DND-41 (cell line): ENCODE measurements around the gene UST.
"Not testable (repeated sequence)": the region's sequence is repeated elsewhere in the genome, so short reads cannot be mapped to it uniquely, and the experiment has no call there.

Experiments
- ATAC-seq: fragments of 200-7000 bp; cut with Tn5 transposase; 3 replicates; pipeline ENCODE4 v1.9.1; 2021; ENCODE audit warnings: low read depth; ENCODE audit not compliant: insufficient read depth
- DNase-seq: peaks from one replicate; pipeline ENCODE4 v3.0.0-alpha.2; 2020
- H2AFZ ChIP-seq: 2 replicates; pipeline ENCODE4 v1.6.0; 2012; ENCODE audit warnings: low read depth, low read length
- H3K27ac ChIP-seq: 2 replicates; pipeline ENCODE4 v1.5.1; 2012; ENCODE audit warnings: low read length, inconsistent platforms
- H3K27me3 ChIP-seq: fragments of 200-600 bp; sonication (generic); 2 replicates; pipeline ENCODE4 v1.6.0; 2012; ENCODE audit warnings: low read length, mild to moderate bottlenecking, inconsistent platforms; ENCODE audit not compliant: insufficient read depth, poor library complexity
- H3K36me3 ChIP-seq: 2 replicates; pipeline ENCODE4 v1.5.1; 2012; ENCODE audit warnings: low read length, inconsistent platforms; ENCODE audit not compliant: insufficient read depth
- H3K4me1 ChIP-seq: 2 replicates; pipeline ENCODE4 v1.5.1; 2012; ENCODE audit warnings: mild to moderate bottlenecking, low read length; ENCODE audit not compliant: insufficient read depth
- H3K4me2 ChIP-seq: 2 replicates; pipeline ENCODE4 v1.6.0; 2012; ENCODE audit warnings: mild to moderate bottlenecking, moderate library complexity, low read length, inconsistent platforms; ENCODE audit not compliant: insufficient read depth
- H3K4me3 ChIP-seq, 2 experiments: fragments of 200-600 bp in 1 of 2; shearing (Covaris generic) in 1 of 2; 2 replicates each; pipeline ENCODE4 v1.5.1; 2012 to 2016; ENCODE audit warnings: inconsistent platforms in 2 of 2, low read length in 2 of 2, mild to moderate bottlenecking in 2 of 2, low read depth in 1 of 2, moderate library complexity in 1 of 2
- H3K79me2 ChIP-seq: 2 replicates; pipeline ENCODE4 v1.6.0; 2012; ENCODE audit warnings: low read length, inconsistent platforms; ENCODE audit not compliant: insufficient read depth
- H3K9ac ChIP-seq: 2 replicates; pipeline ENCODE4 v1.6.0; 2012; ENCODE audit warnings: low read depth, mild to moderate bottlenecking, inconsistent platforms, low read length, moderate library complexity
- H3K9me3 ChIP-seq: 2 replicates; pipeline ENCODE4 v1.5.1; 2012; ENCODE audit warnings: low read length, moderate library complexity, mild to moderate bottlenecking, inconsistent platforms; ENCODE audit not compliant: insufficient read depth, severe bottlenecking
- H4K20me1 ChIP-seq: 2 replicates; pipeline ENCODE4 v1.6.0; 2012; ENCODE audit warnings: low read length; ENCODE audit not compliant: insufficient read depth
- EZH2 ChIP-seq: IDR thresholded peaks from 3 replicates; pipeline ENCODE4 v1.6.1; 2012; ENCODE audit warnings: borderline replicate concordance, low read depth, mild to moderate bottlenecking, moderate library complexity, low read length, inconsistent platforms; ENCODE audit not compliant: severe bottlenecking
- TF ChIP-seq, protein P1 (sequence below): IDR thresholded peaks from 2 replicates; pipeline ENCODE4 v1.5.1; 2012; ENCODE audit warnings: borderline replicate concordance, low read length, moderate library complexity, mild to moderate bottlenecking; ENCODE audit not compliant: poor library complexity, severe bottlenecking; ENCODE audit errors: extremely low read depth

UST gene

DNA sequence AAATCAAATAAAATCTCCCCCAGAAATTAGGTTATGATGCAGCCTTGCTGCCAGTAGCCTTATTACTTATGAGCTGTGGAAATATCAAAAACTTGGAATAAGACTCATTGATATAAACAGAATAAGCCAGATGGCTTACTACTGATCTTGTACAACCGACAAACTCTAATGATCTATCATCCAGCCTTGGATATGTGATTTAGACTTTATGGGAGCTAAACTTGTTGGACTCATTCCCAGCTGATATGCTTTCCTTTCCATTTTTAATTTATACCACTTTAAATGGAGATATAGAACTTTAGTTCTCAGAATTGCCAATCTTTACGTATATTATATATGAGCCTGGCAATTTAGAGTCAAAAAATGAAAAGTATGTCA lies 5.0 kb downstream of the UST start:
- peaks cover 8% of the 10 kb centered on the region for H3K79me2 ChIP-seq
- DNase-seq = no peak
- H3K4me1 ChIP-seq = peaks cover 23% of the 10 kb centered on the region
- no peak overlapping the region for H3K9ac ChIP-seq
- no peak overlapping the region for H3K4me2 ChIP-seq
- peaks cover 11% of the 10 kb centered on the region for H3K27me3 ChIP-seq
- no peaks in the 10 kb centered on the region for H3K36me3 ChIP-seq
- H3K9me3 ChIP-seq = no peaks in the 10 kb centered on the region
- H3K4me3 ChIP-seq = no peak overlapping the region
- H3K27ac ChIP-seq = no peak overlapping the region
- H2AFZ ChIP-seq = no peak overlapping the region
- no peak for ATAC-seq
- TF ChIP-seq, protein P1, sequence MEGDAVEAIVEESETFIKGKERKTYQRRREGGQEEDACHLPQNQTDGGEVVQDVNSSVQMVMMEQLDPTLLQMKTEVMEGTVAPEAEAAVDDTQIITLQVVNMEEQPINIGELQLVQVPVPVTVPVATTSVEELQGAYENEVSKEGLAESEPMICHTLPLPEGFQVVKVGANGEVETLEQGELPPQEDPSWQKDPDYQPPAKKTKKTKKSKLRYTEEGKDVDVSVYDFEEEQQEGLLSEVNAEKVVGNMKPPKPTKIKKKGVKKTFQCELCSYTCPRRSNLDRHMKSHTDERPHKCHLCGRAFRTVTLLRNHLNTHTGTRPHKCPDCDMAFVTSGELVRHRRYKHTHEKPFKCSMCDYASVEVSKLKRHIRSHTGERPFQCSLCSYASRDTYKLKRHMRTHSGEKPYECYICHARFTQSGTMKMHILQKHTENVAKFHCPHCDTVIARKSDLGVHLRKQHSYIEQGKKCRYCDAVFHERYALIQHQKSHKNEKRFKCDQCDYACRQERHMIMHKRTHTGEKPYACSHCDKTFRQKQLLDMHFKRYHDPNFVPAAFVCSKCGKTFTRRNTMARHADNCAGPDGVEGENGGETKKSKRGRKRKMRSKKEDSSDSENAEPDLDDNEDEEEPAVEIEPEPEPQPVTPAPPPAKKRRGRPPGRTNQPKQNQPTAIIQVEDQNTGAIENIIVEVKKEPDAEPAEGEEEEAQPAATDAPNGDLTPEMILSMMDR = no peak
- TF ChIP-seq EZH2 = no peak
- peaks cover 12% of the 10 kb centered on the region for H4K20me1 ChIP-seq

DNA sequence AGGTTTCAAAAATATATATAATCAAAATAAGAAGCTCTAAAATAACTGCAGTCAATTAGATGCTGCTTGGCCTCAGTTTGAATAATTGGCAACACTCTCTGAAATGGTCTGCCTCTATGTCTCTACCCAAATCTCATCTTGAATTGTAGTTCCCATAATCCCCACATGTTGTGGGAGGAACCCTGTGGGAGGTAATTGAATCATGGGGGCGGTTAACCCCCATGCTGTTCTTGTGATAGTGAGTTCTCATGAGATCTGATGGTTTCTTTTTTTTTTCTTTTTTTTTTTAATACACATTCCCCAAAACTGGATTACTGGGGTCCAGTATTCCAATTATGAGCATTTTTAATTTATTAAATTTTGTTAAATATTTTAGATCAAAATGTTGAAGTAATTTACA lies 8.5 kb downstream of the UST start:
- H3K9ac ChIP-seq, H3K4me2 ChIP-seq, H3K4me3 ChIP-seq, ATAC-seq, H3K9me3 ChIP-seq, H3K27ac ChIP-seq, H4K20me1 ChIP-seq, H2AFZ ChIP-seq, H3K36me3 ChIP-seq, DNase-seq, H3K27me3 ChIP-seq: not testable (repeated sequence)
- Histone ChIP-seq H3K4me1 (peaks cover 28% of the 10 kb centered on the region), H3K79me2 (peaks cover 23% of the 10 kb centered on the region)

DNA sequence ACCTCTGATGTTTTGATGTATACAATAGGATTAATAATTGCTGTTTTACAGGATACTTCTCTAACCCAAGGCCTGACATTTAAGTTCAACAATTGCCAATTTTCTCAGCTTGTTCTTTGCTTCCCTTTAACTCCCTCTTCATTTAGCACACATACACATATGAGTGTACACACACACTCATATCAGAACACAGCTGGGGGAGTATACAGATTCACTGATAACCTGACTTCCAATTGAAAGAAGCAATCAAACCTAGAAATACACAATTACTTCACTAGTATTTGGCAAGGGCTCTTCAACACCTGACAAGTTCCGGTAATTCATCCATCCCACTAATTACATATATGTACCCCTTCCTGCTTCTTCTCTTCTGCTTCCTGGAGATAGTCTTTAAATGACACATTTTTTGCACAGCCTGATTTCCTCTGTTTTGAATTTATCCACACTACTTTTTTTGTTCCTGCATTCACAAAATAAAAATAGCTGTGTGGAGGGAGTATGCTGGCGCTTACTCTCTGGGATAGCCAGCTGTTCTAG lies 11.2 kb downstream of the UST start:
- Histone ChIP-seq H3K4me3 (no peak overlapping the region; a peak in 1 of 4 replicates), H3K9ac (no peak overlapping the region), H2AFZ (no peak overlapping the region), H3K4me1 (peaks cover 54% of the 10 kb centered on the region), H3K27ac (peak overlapping the region; percentile 70), H3K27me3 (no peaks in the 10 kb centered on the region), H4K20me1 (peaks cover 3% of the 10 kb centered on the region; the same call in 1 of the 2 replicates), H3K36me3 (no peaks in the 10 kb centered on the region), H3K9me3 (no peaks in the 10 kb centered on the region), H3K4me2 (peak overlapping the region; percentile 49; the same call in 1 of the 2 replicates), H3K79me2 (peaks cover 29% of the 10 kb centered on the region)
- ATAC-seq = no peak
- DNase-seq = no peak
- TF ChIP-seq, protein P1 = no peak
- TF ChIP-seq EZH2 = no peak

DNA sequence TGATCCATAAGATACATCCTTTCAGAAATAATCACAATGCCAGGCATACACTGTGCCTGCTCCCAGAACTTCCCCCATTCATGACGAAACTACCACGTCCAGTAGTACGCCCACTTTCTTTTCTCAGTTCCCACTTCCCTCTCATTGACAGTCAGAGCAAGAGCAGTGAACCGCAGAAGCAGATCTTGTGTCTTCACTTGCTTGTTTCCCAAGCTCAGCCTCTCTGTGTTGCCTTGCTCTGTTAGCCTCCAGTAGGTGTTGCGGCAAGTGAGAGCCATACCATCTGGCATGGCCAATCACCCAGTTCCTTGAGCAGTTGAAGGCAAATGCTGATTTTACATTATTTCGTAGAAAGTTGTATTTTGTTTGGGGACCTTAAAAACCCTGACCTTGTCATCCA lies 11.7 kb downstream of the UST start:
- Histone ChIP-seq H4K20me1 (peaks cover 3% of the 10 kb centered on the region; the same call in 1 of the 2 replicates), H3K4me1 (peaks cover 59% of the 10 kb centered on the region), H3K79me2 (peaks cover 27% of the 10 kb centered on the region), H2AFZ (peak overlapping the region; percentile 0; the same call in 1 of the 2 replicates), H3K36me3 (no peaks in the 10 kb centered on the region), H3K4me3 (no peak overlapping the region; a peak in 1 of 4 replicates), H3K27me3 (no peaks in the 10 kb centered on the region), H3K9me3 (no peaks in the 10 kb centered on the region), H3K27ac (peak overlapping the region; percentile 70), H3K9ac (peak overlapping the region; percentile 10; the same call in 1 of the 2 replicates), H3K4me2 (peak overlapping the region; percentile 49)
- TF ChIP-seq, protein P1 = peak; percentile 5
- TF ChIP-seq EZH2 = no peak
- DNase-seq = peak; percentile 66
- peak; percentile 45 for ATAC-seq
